Neural progenitor cell (in vitro differentiated cells): ENCODE data around the gene C6orf47.

Source experiments
- EZH2 ChIP-seq: fragments of 200-600 bp; sonication (generic); IDR thresholded peaks from 2 replicates; pipeline ENCODE4 v1.6.1; 2017; ENCODE audit warnings: antibody characterized with exemption, mild to moderate bottlenecking, moderate library complexity
- EZH2phosphoT487 ChIP-seq: fragments of 200-600 bp; sonication (generic); IDR thresholded peaks from 2 replicates; pipeline ENCODE4 v1.6.1; 2017; ENCODE audit warnings: antibody characterized with exemption
- TF ChIP-seq, protein P1 (sequence below): fragments of 200-600 bp; sonication (generic); IDR thresholded peaks from 2 replicates; pipeline ENCODE4 v1.5.1; 2017; ENCODE audit warnings: antibody characterized with exemption, mild to moderate bottlenecking

- TF ChIP-seq, protein P1, sequence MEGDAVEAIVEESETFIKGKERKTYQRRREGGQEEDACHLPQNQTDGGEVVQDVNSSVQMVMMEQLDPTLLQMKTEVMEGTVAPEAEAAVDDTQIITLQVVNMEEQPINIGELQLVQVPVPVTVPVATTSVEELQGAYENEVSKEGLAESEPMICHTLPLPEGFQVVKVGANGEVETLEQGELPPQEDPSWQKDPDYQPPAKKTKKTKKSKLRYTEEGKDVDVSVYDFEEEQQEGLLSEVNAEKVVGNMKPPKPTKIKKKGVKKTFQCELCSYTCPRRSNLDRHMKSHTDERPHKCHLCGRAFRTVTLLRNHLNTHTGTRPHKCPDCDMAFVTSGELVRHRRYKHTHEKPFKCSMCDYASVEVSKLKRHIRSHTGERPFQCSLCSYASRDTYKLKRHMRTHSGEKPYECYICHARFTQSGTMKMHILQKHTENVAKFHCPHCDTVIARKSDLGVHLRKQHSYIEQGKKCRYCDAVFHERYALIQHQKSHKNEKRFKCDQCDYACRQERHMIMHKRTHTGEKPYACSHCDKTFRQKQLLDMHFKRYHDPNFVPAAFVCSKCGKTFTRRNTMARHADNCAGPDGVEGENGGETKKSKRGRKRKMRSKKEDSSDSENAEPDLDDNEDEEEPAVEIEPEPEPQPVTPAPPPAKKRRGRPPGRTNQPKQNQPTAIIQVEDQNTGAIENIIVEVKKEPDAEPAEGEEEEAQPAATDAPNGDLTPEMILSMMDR = no peak
- no peak for TF ChIP-seq EZH2phosphoT487
- no peak for TF ChIP-seq EZH2
Measured at GRCh38 chr6:31676904-31677303, 16.3 kb upstream of the C6orf47 start.
